Stimulated activated naive CD8-positive, alpha-beta T cell treated with anti-CD3 and anti-CD28 coated beads, Interleukin-15, Interleukin-2, amounts not matched to agents 100 ng/mL and 50 ng/mL, for 24 hours (primary cell): ENCODE results near the gene CYTH1.
"Not testable (repeated sequence)": the region's sequence is repeated elsewhere in the genome, so short reads cannot be mapped to it uniquely, and the experiment has no call there.

Experiments used
- H3K27ac Mint-ChIP-seq: one replicate; pipeline ENCODE4 v1.8.0; 2021; ENCODE audit warnings: mild to moderate bottlenecking, mixed read lengths
- H3K27me3 Mint-ChIP-seq: one replicate; pipeline ENCODE4 v1.8.0; 2021; ENCODE audit warnings: mixed read lengths
- H3K36me3 Mint-ChIP-seq: one replicate; pipeline ENCODE4 v1.8.0; 2021; ENCODE audit warnings: low read depth, mixed read lengths
- H3K4me1 Mint-ChIP-seq: one replicate; pipeline ENCODE4 v1.8.0; 2021; ENCODE audit warnings: low read depth, mixed read lengths
- H3K4me3 Mint-ChIP-seq: one replicate; pipeline ENCODE4 v1.8.0; 2021; ENCODE audit warnings: mild to moderate bottlenecking, mixed read lengths
- H3K9me3 Mint-ChIP-seq: one replicate; pipeline ENCODE4 v1.8.0; 2021; ENCODE audit warnings: mixed read lengths

CYTH1 gene

GRCh38 chr17:78785011-78785662 is 3.1 kb upstream of the CYTH1 start:
- peak overlapping the region; percentile 78 for H3K27ac Mint-ChIP-seq

GRCh38 chr17:78784352-78784751 is 2.3 kb upstream of the CYTH1 start:
- Mint-ChIP-seq H3K4me1 (peaks cover 49% of the 10 kb centered on the region), H3K4me3 (no peak overlapping the region), H3K27ac (peak overlapping the region; percentile 54), H3K27me3 (no peaks in the 10 kb centered on the region), H3K9me3 (no peaks in the 10 kb centered on the region), H3K36me3 (peaks cover 5% of the 10 kb centered on the region)

More at GRCh38 chr17:78785011-78785662, 3.1 kb upstream of the CYTH1 start:
- Mint-ChIP-seq H3K27me3 (no peaks in the 10 kb centered on the region), H3K9me3 (no peaks in the 10 kb centered on the region), H3K36me3 (peaks cover 5% of the 10 kb centered on the region), H3K4me1 (peaks cover 49% of the 10 kb centered on the region), H3K4me3 (no peak overlapping the region)

- Mint-ChIP-seq H3K27me3 (no peaks in the 10 kb centered on the region), H3K27ac (peak overlapping the region; percentile 54)
Observed at GRCh38 chr17:78783711-78784324, 1.7 kb upstream of the CYTH1 start.

DNA sequence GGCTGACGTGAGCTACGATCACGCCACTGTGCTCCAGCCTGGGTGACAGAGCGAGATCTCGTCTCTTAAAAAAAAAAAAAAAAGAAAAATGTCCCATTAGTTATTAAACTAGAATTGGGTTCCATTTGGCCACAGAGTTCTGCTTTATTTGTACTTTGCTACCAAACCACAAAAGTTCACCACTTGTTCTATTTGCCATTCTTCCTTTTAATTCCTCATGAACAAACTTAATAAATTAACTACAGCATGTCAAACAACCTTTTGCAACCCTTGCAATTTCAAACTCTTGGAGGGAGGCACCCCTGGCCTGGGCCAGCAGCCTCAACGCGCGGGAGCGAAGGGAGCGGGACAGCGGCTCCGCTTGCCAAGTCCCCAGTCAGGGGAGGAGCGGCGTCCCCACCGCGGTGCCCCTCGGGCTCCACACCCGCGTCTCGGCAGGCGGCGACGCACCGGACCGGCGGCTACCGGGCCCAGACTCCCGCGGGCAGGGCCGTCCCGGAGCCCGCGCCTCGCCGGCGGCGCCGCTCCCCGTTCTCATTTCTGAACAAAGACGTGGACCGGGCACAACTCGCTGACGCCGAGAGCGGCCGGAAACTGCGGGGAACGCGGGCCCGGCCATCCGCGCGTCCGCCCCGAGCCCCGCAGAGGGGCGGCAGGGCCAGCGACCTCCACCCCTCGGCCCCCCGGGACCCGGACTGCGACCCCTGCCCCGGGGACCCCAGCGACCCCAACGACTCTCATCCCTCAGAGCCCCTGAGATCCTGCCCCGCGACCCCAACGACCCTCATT is 775 bp downstream of the CYTH1 start:
- Mint-ChIP-seq H3K4me3 (peak overlapping the region; percentile 95), H3K4me1 (peaks cover 55% of the 10 kb centered on the region), H3K27me3 (no peaks in the 10 kb centered on the region), H3K27ac (peak overlapping the region; percentile 95), H3K36me3 (no peaks in the 10 kb centered on the region), H3K9me3 (no peaks in the 10 kb centered on the region)

More at GRCh38 chr17:78783711-78784324, 1.7 kb upstream of the CYTH1 start:
- peaks cover 5% of the 10 kb centered on the region for H3K36me3 Mint-ChIP-seq
- no peaks in the 10 kb centered on the region for H3K9me3 Mint-ChIP-seq
- peaks cover 53% of the 10 kb centered on the region for H3K4me1 Mint-ChIP-seq
- H3K4me3 Mint-ChIP-seq = peak overlapping the region; percentile 6

DNA sequence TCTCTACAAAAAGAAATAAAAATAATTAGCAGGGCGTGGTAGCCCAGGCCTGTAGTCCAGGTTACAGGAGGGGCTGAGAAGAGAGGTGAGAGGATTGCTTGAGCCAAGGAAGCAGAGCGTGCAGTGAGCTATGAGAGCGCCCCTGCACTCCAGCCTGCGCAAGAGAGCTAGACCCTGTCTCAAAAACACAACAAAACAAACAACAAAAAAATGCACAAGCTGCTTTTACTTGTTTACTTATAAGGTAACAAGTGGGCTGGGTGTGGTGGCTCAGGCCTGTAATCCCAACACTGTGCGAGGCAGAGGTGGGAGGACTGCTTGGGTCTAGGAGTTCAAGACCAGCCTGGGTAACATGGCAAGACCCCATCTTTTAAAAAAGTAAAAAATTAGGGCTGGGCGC is 1.7 kb downstream of the CYTH1 start:
- H3K27ac Mint-ChIP-seq = peak overlapping the region; percentile 95
- H3K9me3 Mint-ChIP-seq = no peaks in the 10 kb centered on the region
- H3K4me1 Mint-ChIP-seq = peaks cover 59% of the 10 kb centered on the region
- no peaks in the 10 kb centered on the region for H3K36me3 Mint-ChIP-seq
- H3K27me3 Mint-ChIP-seq = no peaks in the 10 kb centered on the region
- H3K4me3 Mint-ChIP-seq = peak overlapping the region; percentile 95

- Mint-ChIP-seq H3K27me3 (no peaks in the 10 kb centered on the region), H3K9me3 (no peaks in the 10 kb centered on the region), H3K36me3 (no peaks in the 10 kb centered on the region), H3K27ac (peak overlapping the region; percentile 95), H3K4me3 (peak overlapping the region; percentile 95), H3K4me1 (peaks cover 58% of the 10 kb centered on the region)
Observed at GRCh38 chr17:78779850-78780249, 2.2 kb downstream of the CYTH1 start.

- peak overlapping the region; percentile 95 for H3K4me3 Mint-ChIP-seq
- not testable (repeated sequence) for H3K27me3 Mint-ChIP-seq, H3K9me3 Mint-ChIP-seq, H3K36me3 Mint-ChIP-seq
- H3K27ac Mint-ChIP-seq = peak overlapping the region; percentile 95
- H3K4me1 Mint-ChIP-seq = peaks cover 63% of the 10 kb centered on the region
Observed at GRCh38 chr17:78779286-78779651, 2.8 kb downstream of the CYTH1 start.

- Mint-ChIP-seq H3K27ac (peak overlapping the region; percentile 92), H3K9me3 (no peaks in the 10 kb centered on the region), H3K27me3 (no peaks in the 10 kb centered on the region), H3K4me1 (peaks cover 69% of the 10 kb centered on the region), H3K4me3 (peak overlapping the region; percentile 64), H3K36me3 (no peaks in the 10 kb centered on the region)
Observed at GRCh38 chr17:78777881-78778280, 4.2 kb downstream of the CYTH1 start.

GRCh38 chr17:78774956-78775571 is 7.0 kb downstream of the CYTH1 start:
- Mint-ChIP-seq H3K27ac (peak overlapping the region; percentile 98), H3K4me1 (peaks cover 85% of the 10 kb centered on the region), H3K27me3 (no peaks in the 10 kb centered on the region)

DNA sequence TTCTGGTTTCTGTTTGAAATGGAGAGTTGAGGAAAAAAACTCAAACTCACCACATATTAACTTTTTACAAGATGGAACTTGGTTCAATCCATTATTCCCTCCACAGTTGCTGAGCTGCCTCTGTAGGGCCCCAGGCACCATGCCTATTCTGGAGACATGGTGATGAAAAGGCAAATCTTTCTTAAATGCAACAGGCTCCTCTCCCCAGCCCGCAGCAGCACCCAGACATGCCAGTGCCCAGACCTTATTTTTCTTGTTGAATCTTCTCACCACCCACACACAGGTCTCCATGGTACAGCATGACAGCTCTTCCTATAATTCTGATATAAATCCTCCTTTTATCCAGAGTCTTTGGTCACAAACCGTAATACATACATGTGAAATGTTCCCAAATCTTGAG is 7.6 kb downstream of the CYTH1 start:
- Mint-ChIP-seq H3K27ac (peak overlapping the region; percentile 98), H3K4me3 (peak overlapping the region; percentile 88), H3K9me3 (no peaks in the 10 kb centered on the region), H3K36me3 (no peaks in the 10 kb centered on the region), H3K4me1 (peaks cover 79% of the 10 kb centered on the region), H3K27me3 (no peaks in the 10 kb centered on the region)

More at GRCh38 chr17:78774956-78775571, 7.0 kb downstream of the CYTH1 start:
- no peaks in the 10 kb centered on the region for H3K36me3 Mint-ChIP-seq
- no peaks in the 10 kb centered on the region for H3K9me3 Mint-ChIP-seq
- peak overlapping the region; percentile 88 for H3K4me3 Mint-ChIP-seq

DNA sequence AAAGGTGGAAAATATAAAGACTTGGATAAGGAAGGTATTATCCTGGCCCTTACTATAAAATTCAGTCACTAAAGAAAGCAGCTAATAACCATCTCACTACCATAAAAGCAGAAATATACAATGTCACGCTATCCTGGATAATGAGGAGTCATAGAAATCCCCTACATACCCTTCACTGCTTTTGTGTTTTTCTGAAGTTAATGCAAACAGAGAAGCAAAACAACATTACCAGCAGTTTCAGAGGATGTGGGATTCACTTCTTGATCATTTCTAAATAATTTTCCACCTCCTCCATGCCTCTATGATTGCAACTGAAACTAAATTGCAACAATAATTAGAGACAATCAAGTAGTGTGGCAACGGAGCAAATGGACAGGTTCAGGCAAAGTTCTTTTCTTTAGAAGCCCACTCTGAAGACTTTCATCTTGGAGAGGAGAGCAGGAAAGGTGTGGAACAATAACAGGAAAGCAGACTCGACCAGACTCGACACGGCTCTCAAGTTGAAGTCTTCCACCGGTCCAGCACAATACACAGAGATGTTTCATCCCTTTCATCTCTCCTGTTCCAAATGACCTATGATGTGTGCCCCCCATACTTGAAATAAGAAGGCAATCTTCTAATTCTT is 10.2 kb downstream of the CYTH1 start:
- Mint-ChIP-seq H3K27ac (peak overlapping the region; percentile 95), H3K9me3 (no peaks in the 10 kb centered on the region), H3K27me3 (no peaks in the 10 kb centered on the region), H3K4me1 (peaks cover 60% of the 10 kb centered on the region), H3K4me3 (peak overlapping the region; percentile 78), H3K36me3 (no peaks in the 10 kb centered on the region)

DNA sequence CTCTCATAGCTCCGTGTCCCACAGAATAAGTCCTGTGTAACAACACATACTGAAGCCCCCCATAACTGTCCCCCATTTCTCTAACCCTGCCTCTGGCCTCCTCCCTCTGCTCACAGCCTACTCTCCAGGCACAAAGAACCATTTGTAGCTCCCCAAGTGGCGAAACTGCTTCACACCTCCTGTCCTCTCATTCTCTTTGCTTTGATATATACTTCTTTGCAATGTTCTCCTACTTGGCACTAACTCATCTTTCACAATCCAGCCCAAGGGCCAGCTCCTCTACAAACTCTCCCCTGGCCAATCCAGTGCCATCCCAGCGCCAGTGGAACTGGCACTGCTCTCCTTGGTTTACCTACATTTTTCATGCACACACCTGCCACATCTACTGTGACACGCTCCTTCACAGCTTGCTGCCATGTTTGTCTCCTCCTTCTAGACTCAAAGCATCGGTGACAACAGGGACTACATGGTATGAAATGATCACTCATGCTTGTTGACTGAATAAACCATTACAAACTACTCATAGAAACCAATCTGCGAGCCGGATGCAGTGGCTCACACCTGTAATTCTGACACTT is 12.8 kb downstream of the CYTH1 start:
- Mint-ChIP-seq H3K27me3 (no peaks in the 10 kb centered on the region), H3K4me3 (no peak overlapping the region), H3K27ac (no peak overlapping the region), H3K9me3 (no peaks in the 10 kb centered on the region), H3K36me3 (no peaks in the 10 kb centered on the region), H3K4me1 (peaks cover 52% of the 10 kb centered on the region)

DNA sequence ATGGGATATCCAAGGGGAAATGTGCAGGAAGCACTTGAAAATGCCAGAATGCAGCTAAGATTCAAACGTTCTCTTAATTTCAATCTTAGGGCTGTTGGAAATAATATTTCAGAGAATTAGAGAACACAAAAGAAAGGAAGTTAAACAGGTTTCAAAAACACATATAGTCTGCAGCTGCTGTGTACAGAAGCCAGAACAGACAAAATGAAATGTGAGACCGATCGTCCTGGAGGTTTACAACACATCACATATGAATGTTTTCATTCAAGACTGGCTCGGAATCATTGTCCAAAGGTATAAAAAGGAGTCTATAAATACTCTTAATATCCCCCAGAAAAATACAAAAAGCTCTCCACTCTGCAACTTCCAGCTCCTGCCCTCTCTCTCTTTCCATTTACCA is 14.3 kb downstream of the CYTH1 start:
- no peaks in the 10 kb centered on the region for H3K9me3 Mint-ChIP-seq
- no peaks in the 10 kb centered on the region for H3K27me3 Mint-ChIP-seq
- H3K4me3 Mint-ChIP-seq = no peak overlapping the region
- no peaks in the 10 kb centered on the region for H3K36me3 Mint-ChIP-seq
- H3K4me1 Mint-ChIP-seq = peaks cover 50% of the 10 kb centered on the region
- H3K27ac Mint-ChIP-seq = no peak overlapping the region

DNA sequence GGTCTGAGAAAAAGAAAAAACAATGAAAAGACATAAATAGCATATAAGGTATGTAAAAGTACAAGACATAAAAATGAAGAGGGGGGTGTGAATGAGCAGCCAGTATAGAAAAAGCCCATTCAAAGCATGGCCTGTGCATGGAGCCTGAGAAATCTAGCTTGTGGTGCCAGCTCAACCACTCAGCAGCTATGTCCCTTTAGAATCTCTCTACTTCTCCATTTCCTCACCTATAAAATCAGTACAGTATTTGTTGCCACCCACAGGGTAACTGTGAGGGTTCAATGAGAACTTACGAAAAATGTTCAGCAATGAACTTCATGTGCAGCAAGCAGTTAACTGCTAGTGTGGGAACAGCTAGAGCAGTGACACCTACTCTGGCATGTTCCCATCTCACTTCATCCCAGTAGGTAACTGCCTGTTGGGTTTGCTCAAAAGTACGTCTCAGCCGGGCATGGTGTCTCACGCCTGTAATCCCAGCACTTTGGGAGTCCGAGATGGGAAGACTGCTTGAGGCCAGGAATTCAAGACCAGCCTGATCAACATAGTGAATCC is 15.3 kb downstream of the CYTH1 start:
- Mint-ChIP-seq H3K4me1 (peaks cover 50% of the 10 kb centered on the region), H3K9me3 (no peaks in the 10 kb centered on the region), H3K27ac (no peak overlapping the region), H3K27me3 (no peaks in the 10 kb centered on the region), H3K4me3 (no peak overlapping the region), H3K36me3 (peaks cover 5% of the 10 kb centered on the region)
